H4 (cell line): ENCODE results near the gene PDCD2L. TPM values are rescaled to one million over a fixed set of nuclear protein-coding genes. Genes with fewer than 3 reads are reported as not detected.
"Not testable (repeated sequence)": the region's sequence is repeated elsewhere in the genome, so short reads cannot be mapped to it uniquely, and the experiment has no call there.

Source experiments
- DNase-seq: peaks from one replicate; pipeline ENCODE4 v3.0.0-alpha.2; 2015; ENCODE audit warnings: low spot score
- total RNA-seq: library from RNA; depleted of rRNA; stranded (reverse); fragments of >200 nt; shearing (Covaris generic); gene quantifications from 2 replicates; pipeline ENCODE4 v1.2.3, GENCODE V29; 2014

The PDCD2L gene
- total RNA-seq, 1 experiment from 2014 or later, result 54.2 TPM

GRCh38 chr19:34411216-34411615 lies 7.0 kb downstream of the PDCD2L start:
- no peak for DNase-seq

GRCh38 chr19:34416021-34416545 lies 11.9 kb downstream of the PDCD2L start:
- no peak for DNase-seq

- no peak for DNase-seq
Measured at GRCh38 chr19:34418300-34418699, 14.1 kb downstream of the PDCD2L start.

GRCh38 chr19:34426096-34426661 lies 22.0 kb downstream of the PDCD2L start:
- DNase-seq, result no peak

- DNase-seq, result peak; percentile 21
Measured at GRCh38 chr19:34428549-34429285, 24.5 kb downstream of the PDCD2L start.

GRCh38 chr19:34429553-34429952 lies 25.4 kb downstream of the PDCD2L start:
- DNase-seq, result no peak

- DNase-seq, result peak; percentile 68
Measured at GRCh38 chr19:34430738-34431625, 26.8 kb downstream of the PDCD2L start.

- no peak for DNase-seq
Measured at GRCh38 chr19:34431681-34432402, 27.6 kb downstream of the PDCD2L start.

GRCh38 chr19:34432797-34433196 lies 28.6 kb downstream of the PDCD2L start:
- no peak for DNase-seq

GRCh38 chr19:34436716-34437115 lies 32.5 kb downstream of the PDCD2L start:
- DNase-seq, result no peak

- no peak for DNase-seq
Measured at GRCh38 chr19:34448191-34448590, 44.0 kb downstream of the PDCD2L start.

- DNase-seq, result no peak
Measured at GRCh38 chr19:34452723-34453122, 48.5 kb downstream of the PDCD2L start.

GRCh38 chr19:34454091-34454490 lies 49.9 kb downstream of the PDCD2L start:
- DNase-seq, result no peak

- no peak for DNase-seq
Measured at GRCh38 chr19:34454685-34455084, 50.5 kb downstream of the PDCD2L start.

GRCh38 chr19:34455783-34456480 lies 51.7 kb downstream of the PDCD2L start:
- not testable (repeated sequence) for DNase-seq

GRCh38 chr19:34457446-34457845 lies 53.2 kb downstream of the PDCD2L start:
- DNase-seq, result no peak

GRCh38 chr19:34458677-34459076 lies 54.5 kb downstream of the PDCD2L start:
- DNase-seq, result no peak

GRCh38 chr19:34459614-34460013 lies 55.4 kb downstream of the PDCD2L start:
- no peak for DNase-seq

- DNase-seq, result no peak
Measured at GRCh38 chr19:34461375-34462100, 57.3 kb downstream of the PDCD2L start.

GRCh38 chr19:34464785-34465184 lies 60.6 kb downstream of the PDCD2L start:
- not testable (repeated sequence) for DNase-seq
